GM21723 (cell line): ENCODE results near the gene BLCAP.

ENCODE experiments used
- ATAC-seq: cut with Tn5 transposase; IDR thresholded peaks from one replicate; pipeline ENCODE4 v1.9.1; 2021; ENCODE audit warnings: mild to moderate bottlenecking, moderate library complexity; ENCODE audit not compliant: unreplicated experiment

Gene BLCAP

DNA sequence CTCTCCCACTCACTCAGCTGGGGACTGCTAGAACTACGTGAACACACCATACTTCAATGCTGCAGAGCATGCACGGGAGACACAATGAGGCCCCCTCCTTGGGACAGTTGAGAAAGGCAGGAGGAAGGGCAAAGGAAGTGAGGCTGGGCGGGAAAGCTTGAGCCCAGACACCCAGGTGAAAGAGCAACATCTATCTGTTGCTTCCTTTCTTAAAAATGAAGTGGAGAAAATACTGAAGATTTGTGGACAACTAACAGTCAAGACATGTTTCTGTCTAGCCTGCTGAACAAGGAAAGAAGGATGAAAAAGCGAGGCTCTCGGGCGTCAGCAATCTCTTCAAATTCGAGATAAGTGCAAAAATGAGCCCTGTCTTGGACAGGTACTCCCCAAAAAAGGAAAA, 9.6 kb downstream of the BLCAP start:
- ATAC-seq: no peak

DNA sequence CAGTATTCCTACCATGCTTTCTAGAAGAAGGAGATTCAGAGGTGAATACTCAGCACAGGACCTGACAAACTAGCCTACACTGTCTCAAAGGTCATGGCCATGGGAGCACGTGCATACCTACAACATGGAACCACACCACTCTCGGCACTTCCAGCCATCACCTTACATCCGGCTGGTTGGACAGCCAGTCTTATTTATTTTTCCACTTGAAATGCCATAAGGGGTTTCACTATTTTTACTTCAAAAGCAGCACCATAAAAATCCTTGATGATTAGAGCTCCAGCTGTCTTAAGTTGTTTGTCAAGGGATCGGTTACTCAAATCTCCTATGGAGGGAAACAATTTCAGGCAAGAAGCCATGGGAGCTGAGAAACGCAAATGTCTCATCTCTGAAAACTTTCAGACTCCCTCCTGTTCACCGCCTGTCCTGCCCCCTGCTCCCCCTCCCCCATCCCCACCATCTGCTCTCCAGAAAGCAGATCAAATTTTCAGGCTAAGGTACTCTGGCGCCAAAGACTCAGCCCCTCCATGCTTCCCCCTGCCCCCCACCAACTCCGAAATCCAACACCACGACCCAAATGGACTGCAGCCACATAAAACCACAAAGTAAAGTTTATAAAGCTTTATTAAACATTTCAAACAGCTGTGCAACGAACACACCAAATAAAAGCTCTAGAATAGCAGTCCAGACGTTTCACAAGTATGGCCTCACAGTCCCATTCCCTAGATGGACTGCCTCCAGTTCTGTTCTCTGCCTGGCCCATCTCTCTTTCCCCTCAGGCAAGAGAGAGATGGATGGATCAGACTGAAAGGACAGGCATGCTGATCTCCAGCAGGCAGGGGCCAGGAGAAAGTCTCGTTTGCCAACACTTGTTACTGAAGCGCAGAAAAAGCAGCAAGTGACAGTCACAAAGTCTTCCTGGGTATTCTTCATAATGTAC, 10.6 kb downstream of the BLCAP start:
- no peak for ATAC-seq

DNA sequence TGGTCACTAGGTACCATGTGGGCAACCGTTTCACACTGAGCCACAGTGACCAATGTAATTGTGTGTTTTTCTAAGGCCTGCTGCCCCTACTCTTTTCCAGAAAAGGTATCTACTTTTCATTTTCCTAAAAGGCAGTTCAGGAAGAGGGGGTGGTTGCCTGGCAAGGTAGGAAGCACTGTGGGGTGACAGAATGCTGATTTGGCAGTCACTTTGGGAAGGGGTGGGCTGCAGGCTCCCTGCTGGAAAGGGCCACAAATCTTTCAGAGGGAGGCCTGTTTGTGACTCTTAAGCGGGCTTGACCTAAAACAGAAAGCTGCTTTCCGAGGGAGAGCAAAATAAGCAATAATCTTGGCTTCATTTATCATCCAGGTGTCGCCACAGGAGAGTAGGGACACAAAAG, 11.8 kb downstream of the BLCAP start:
- no peak for ATAC-seq

DNA sequence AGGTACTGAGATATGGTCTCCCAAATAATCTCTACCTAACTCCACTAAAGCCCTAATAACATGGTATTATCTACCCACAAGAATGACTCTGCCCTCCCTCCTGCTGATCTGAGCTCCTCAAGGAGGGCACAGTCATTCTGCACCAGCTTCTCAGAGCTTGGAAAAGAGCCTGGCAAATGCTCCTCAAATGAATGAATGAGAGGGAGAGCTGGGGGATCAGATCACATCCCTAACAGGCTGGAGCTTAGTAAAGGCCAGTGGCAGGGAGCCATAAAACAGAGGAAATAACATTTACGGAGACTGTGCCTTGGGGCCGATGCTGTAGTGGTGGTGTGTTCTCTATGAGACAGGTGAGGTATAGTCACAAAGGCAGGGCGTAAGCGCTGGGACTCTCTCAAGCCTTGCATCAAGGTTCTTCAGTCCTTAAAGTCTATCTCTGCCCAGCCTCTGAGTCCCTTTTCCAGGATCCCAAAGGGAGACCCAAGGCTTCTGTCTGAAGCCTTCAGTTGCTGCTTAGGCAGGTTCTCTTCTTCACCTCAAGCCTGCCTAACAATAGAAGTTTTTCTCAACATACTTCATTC, 13.8 kb downstream of the BLCAP start:
- ATAC-seq: no peak

DNA sequence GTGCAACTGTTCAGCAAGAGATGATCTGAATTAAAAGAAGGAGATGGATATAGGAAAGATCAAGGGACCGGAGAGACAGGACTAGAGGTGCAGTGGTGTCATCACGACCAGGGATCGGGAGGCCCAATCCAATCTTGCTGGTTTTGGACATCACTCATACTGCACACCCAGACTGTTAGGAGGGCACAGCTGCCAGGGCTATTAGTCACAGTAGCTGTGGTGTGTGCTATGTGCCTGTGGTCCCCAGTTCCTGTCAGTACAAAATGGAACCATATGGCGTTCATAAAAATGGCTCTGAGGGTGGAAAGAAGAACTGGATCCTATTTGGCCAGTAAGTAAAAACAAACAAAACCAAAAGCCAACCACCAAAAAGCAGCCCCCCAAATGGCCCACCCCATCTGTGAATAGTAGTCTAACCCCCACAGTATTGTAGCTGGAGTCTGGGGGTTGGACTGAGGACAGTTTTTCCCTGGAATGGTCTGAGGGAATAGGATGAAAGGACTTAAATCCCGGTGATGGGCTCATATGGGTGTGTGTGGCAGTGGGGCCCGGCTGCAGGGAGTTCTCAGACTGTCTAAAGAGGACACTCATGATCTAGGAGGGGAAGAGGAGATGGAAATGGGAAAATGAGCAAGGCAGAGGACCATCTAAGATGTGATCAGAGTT, 15.9 kb downstream of the BLCAP start:
- ATAC-seq: no peak

DNA sequence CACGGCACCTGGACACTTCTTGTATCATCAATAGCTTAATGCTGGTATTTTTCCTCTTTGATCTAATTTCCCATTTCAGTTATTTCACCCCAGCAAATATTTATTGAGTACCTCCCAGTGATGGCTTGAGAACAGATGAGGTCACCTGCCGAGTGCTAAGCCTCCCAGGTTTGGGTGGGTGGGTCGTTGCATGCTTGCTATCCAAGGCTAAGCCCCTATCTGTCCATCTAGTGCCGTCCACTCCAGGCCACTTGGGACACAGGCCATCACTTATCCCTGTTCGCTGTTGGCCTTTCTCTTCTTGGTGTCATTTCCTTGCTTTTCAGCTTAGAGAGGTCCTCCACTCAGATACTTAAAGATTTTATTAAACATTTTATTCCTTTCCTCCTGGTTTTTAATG, 17.4 kb downstream of the BLCAP start:
- ATAC-seq: no peak

DNA sequence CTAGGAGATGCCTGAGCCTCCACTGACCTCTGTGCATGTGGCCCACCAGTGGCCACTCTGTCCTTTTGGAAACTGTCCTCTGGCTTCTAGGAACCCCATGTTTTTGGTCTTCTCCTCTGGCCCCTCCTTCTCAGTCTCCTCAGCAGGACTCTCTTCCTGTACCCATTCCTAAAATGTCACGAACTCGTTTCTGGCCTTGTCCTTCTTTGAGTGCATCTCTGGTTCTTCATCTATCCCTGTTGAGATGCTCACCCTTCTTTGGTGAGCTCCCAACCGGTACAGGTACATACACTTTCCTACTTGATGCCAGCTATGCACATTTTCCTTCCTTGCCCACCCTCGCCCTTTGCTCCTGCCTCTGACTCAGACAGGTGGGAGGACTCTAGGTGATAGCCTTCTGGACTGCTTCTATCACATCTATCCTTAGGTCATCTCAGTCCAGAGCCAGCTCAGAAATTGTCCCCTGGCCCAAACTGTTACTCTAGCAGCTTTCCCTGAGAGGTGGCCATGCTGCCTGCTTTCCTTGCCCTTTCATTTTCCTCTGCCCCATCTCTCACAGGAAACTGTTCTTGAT, 21.4 kb downstream of the BLCAP start:
- no peak for ATAC-seq

DNA sequence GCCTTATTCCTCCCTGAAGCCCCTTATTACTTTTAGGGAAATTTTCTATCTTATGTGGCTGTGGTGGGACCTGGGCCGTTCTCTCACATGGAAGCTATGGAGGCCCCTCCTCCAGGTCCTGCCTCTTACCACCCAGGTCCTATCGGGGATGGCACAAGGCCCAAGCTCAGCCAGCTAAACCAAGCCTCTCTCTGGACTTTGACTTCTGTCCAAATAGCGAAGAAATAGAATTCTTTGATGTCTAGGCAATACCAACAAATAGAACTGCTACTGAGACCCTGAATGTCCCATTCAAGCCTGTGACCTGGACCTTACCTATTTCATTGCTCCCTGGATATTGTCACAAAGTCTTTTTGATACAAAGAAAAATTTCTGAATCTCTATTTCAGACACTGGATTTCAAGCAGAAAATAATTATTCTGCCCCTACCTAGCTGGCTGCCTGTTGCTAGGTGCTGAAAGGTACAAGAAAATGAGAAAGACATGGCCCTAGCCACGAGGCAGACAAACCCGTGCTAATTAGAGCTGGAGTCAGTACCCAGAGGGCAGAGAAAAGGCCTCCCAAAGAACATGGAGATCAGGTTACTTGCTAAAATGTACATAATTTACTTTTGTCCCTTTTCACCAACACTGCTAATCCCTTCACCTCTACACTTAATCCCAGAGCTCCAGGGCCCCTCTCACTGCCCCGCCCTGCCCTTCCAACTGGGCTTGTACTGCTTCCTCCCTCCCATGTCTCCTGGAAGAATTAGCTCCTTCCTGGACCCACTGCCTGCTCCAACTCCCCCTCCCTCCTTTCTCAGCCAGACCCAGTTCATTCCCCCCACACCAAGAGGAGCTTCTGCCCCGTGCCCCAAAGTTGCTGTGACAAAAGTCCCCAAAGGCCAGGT, 22.2 kb downstream of the BLCAP start:
- ATAC-seq: no peak

DNA sequence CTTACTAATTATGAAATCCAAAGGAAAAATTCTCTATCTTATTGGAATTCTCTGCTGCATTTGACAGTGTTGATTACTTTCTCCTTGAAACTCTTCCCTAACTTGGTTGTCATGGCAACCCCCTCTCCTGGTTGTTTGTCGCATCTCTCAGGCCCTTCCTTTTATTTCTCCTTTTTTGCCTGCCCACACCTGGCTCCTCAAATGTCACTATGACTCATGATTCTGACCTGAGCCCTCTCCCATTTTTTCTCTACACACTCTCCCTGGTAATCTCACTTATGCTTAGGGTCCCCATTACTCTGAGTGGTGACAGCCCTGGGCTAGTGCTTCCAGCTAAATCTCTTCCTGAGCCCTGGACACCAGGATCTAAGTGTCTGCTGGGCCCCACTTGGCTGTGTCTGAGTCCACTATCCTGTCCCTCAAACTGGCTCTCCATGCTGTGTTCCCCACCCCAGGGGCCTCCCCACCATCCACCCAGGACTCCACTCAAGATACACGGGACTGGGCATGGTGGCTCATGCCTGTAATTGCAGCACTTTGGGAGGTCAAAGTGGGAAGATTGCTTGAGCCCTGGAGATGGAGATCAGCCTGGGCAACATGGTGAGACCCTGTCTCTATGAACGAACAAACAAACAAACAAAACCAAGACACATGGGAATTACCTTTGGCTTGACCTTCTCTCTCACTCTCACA, 23.1 kb downstream of the BLCAP start:
- no peak for ATAC-seq

DNA sequence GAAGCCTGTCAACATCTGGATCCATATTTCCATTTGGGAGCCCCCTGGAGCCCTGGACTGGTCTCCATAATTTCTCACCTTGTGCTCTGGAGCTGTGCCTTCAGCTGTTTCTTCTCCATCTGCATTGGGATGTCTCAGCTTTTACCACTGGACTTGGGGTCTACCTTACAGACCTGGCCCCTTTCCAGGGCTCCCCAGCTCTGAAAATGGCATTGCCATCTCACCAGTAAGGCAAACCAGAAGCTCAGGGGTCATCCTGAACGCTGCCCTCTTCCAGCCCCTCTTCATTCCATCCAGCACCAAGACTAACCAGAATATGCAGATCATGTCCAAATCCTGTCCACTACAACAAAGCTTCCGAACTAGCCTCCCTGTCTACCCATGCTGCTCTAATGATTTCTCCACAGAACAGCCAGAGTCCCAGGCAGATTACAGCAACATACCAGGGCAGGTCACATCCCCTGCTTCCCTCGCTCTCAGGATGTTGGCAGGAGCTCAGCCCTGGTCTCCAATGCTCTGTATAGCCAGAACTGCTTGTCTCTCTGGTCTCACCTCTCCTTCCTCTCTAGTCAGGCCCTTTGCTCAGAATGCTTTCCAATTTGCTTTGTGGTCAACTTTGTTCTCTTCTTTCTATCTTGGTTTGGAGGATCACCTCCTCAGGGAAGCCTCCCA, 24.3 kb downstream of the BLCAP start:
- ATAC-seq: no peak

DNA sequence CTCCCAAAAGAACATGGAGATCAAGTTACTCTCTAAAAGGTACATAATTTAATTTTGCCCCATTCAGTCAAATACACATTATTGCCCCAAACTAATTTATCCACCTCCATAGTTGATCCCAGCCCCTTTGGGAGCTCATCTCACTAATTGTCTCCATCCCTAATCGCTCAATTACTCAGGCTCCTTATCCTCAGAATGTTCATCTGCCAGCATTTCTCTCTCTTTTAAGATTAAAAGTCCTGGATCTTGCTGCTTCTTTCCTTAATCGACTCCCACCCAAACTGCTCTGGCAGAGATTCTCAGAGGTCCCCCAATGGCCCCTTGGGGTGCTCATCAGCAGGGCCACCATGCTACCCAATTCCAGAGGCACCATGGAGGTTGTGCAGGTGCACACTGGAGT, 25.0 kb downstream of the BLCAP start:
- no peak for ATAC-seq

DNA sequence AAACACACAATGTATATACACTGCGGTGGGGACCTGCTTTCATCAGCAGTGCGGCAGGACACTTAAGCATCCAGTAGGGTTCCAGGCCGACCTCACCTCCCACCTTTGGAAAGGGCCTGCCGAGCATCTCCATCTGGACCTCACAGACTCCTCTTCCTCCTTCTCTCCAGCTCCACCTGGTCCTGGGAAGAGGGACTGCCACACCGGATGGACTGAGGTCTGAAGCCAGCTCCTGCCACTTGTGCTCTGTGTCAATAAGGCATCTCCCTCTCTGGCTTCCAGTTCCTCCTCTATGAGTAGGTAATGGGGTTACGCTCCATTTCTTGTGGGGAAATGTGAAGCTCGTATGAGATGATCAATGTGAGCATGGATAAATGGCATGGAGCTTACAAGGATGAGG, 25.7 kb downstream of the BLCAP start:
- ATAC-seq: no peak

DNA sequence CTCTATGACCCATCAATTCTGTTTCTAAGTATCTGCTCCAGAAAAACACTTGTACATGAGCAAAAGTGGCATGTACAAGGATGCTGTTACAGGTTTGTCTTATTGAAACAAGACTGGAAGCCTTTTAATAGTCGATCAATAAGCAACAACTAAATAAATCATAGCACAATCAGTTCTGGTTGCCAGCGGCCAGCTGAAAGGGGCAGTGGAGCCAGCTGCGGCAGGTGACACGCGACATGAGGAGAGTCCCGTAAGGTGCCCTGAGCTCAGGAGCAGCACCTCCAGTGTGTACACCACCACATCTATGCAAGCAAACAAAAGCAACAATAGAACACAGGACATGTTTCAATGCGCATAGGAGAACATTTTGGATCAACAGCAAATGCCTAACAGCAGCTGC, 27.4 kb downstream of the BLCAP start:
- no peak for ATAC-seq

DNA sequence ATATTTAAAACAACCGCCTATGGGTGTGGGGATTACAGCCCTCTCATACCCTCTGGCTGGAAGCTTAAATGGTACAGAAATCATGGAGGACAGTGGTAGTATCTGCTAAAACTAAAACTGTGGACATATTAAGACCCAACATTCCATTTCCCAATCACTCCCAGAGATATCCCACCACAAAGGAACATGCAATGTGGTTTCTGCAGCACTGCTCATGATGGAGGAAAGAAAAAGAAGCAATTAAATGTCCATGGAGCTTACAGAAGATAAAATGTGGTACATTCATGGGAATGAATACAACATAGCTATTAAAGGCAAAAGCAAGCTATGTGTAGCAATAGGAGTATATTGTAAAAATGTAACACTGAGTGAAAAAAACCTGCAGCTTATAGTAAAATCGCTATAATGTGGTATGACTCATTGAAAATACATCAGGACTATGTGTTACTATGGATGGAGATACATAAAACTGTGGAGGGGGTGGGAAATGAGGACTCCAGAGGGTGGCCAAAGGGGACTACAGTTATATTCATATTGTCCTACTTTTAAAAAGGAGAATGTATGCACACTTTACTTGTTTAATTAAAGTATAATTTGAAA, 29.5 kb downstream of the BLCAP start:
- ATAC-seq: no peak

DNA sequence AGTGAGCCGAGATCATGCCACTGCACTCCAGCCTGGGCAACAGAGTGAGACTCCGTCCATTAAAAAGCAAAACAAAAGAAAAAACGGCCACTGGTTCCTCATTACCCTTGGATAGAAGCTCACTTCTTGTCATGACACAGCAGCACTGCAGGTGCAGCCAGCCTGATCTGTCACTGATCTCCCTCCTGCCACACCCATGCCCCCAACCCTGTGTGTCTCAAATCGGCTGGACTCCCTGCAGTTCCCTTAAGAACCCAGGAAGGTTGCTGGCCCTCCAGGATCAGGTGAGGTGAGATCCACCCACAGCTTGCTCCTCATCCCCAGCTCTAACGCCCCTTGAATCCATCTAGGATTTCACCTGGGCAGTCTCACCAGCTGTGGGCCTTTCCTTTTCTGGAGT, 32.9 kb downstream of the BLCAP start:
- ATAC-seq: no peak

DNA sequence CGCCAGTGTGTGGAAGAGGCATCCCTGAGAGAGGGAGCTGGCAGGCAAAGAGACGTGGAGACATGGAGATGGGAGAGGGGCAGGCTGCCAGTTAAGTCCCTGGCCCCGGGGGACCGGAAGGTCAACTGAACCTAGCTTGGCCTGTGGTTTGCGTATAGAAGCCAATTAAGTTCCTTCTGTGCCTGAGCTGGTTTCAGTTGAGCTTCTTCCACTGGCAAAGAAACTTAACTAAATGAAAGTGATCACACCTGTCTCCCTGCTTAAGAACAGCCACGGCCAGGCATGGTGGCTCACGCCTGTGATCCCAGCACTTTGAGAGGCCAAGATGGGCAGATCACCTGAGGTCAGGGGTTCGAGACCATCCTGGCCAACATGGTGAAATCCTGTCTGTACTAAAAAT, 33.4 kb downstream of the BLCAP start:
- ATAC-seq: no peak

DNA sequence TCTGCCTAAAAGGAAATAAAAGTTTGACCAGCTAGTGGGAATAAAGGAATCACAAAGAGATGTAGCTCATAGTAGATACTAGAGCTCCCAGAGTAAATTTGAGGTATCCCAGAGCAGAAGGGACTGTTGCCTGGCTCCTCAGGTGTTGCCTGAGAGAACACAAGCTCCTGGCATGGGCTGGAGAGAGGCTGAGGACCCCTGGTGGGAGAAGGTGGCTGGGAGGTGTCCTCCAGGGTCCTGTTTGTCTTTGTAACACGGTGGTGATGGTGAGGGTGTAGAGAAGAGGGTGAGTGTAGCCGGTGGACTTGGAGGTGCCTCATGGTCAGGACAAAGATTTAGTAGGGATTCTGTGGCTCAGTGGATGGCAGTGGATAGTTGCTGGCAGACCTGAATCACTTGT, 34.7 kb downstream of the BLCAP start:
- ATAC-seq: no peak

DNA sequence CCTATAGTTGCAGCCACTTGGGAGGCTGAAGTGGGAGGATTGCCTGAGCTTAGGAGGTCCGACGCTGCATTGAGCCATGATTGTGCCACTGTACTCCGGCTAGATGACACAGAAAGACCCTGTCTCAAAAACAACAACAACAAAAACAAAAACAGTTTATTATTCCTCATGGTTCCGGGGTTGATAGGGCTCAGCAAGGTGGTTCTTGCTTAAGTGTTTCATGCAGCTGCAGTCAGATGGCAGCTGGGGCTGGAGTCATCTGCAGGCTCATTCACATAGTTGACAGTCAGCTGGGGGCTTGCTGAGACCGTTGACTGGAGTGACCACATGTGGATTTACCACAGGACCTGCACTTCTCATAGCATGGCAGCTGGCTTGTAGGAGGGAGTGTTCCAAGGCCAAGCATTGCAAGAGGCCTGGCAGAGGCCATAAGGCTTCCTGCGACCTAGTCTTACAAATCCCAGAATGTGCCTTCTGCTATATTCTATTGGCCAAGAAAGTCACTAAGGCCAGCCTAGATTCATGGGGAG, 35.5 kb downstream of the BLCAP start:
- ATAC-seq: no peak
